ENCODE data around the gene KLHL29. TPM values are rescaled to one million over a fixed set of nuclear protein-coding genes. Genes with fewer than 3 reads are reported as not detected.

Gene KLHL29
- total RNA-seq, 4 donors from 2014 or later: 4.8 to 17.0 (median 10.5) TPM

DNA sequence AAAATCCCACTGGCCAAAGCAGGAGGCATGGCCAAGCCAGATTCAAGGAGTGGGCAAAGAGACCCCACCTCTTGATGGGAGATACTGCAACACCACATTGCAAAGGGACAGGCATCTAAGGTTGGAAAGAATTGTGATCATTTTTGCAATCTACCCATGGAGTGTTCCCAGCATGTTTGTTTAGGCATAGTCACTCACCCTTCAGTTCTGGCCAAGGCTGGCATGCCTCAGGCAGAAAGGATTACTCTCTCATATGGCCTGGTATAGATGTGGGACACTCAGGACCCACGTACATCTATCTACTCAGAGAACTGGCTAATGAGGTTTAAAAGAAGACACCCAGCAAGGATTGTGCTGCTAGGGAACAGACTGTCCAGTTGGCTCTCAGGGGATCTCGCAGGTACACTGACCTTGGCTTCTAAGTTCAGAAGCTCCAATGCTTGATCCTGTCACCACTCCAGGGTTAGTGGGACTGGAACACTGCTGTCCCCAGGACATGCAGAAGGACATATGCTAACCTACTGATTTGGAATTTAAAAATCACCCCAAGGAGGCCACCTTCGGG lies 183.7 kb downstream of the KLHL29 start:
- no peaks in the 10 kb centered on the region for H3K9me3 ChIP-seq
- intact Hi-C loops (cut with DNase I; ENCODE audit: low total_unique reads): no loop called here
- no peak for DNase-seq
- no peak for TF ChIP-seq POLR2A (IDR thresholded peaks at IDR 0.05)
- TF ChIP-seq, protein P1, sequence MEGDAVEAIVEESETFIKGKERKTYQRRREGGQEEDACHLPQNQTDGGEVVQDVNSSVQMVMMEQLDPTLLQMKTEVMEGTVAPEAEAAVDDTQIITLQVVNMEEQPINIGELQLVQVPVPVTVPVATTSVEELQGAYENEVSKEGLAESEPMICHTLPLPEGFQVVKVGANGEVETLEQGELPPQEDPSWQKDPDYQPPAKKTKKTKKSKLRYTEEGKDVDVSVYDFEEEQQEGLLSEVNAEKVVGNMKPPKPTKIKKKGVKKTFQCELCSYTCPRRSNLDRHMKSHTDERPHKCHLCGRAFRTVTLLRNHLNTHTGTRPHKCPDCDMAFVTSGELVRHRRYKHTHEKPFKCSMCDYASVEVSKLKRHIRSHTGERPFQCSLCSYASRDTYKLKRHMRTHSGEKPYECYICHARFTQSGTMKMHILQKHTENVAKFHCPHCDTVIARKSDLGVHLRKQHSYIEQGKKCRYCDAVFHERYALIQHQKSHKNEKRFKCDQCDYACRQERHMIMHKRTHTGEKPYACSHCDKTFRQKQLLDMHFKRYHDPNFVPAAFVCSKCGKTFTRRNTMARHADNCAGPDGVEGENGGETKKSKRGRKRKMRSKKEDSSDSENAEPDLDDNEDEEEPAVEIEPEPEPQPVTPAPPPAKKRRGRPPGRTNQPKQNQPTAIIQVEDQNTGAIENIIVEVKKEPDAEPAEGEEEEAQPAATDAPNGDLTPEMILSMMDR (IDR thresholded peaks at IDR 0.05): no peak
- H3K27me3 ChIP-seq: no peaks in the 10 kb centered on the region
- no peak overlapping the region for H3K27ac ChIP-seq
- H3K4me1 ChIP-seq: peaks cover 0 to 8% of the 10 kb centered on the region in 2 donors
- H3K4me3 ChIP-seq: no peak overlapping the region
- H3K36me3 ChIP-seq: no peaks in the 10 kb centered on the region

DNA sequence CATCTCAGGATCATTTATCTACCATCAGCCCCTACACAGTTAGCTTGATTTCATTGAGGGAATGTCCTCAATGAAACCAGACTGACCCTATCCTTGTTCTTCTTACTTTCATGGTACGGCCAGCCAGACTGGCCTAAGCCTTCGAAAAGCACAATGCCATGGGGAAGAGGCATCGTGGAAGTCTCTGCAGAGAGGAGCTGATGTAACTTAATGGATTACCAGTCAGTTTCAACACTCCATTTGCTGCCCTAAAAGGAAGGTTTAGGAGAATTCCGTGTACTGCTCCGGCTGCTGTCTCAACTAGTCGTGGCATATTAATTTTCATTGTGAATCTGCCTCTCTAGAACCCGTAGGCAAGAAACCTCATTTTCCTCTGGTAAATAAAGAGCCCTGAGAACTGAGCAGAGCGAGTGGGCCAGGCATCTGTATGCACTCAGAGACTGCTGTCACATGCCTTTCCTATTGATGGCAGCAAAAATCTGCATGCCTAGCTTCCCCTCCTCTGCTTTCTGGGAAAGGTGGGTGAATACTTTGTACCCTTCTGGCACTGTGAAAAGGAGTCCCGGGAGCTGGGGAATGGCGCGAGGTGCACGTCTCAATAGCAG lies 184.9 kb downstream of the KLHL29 start:
- Histone ChIP-seq H3K27ac (no peak overlapping the region), H3K9me3 (no peaks in the 10 kb centered on the region), H3K4me3 (no peak overlapping the region), H3K36me3 (no peaks in the 10 kb centered on the region), H3K4me1 (no peaks in the 10 kb centered on the region), H3K27me3 (no peaks in the 10 kb centered on the region)
- intact Hi-C loops (cut with DNase I; ENCODE audit: low total_unique reads): no loop called here
- DNase-seq: no peak
- TF ChIP-seq POLR2A (IDR thresholded peaks at IDR 0.05): no peak
- TF ChIP-seq, protein P1 (IDR thresholded peaks at IDR 0.05): no peak

DNA sequence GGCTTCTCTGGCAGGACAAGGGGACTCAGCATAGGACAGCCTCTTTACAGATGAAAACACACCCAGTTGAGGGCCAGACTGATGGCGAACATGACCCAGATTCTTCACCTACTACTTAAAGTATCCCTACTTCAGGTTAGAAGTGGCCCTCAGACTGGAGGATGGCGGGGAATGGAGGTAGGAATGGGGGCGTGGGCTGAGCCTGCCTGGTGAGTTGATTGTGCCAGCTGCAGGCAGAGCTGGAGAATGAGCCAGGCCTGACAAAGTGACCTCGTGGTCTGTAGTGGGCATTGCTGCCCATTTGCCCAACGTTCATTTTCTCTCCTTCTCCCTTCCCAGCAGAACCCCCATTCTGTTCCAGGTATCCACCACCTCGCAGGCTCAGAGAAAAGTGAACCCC lies 186.1 kb downstream of the KLHL29 start:
- Histone ChIP-seq H3K4me3 (no peak overlapping the region), H3K9me3 (no peaks in the 10 kb centered on the region), H3K27me3 (no peaks in the 10 kb centered on the region), H3K4me1 (no peaks in the 10 kb centered on the region), H3K27ac (no peak overlapping the region), H3K36me3 (no peaks in the 10 kb centered on the region)
- DNase-seq: no peak
- TF ChIP-seq, protein P1 (IDR thresholded peaks at IDR 0.05): no peak
- TF ChIP-seq POLR2A (IDR thresholded peaks at IDR 0.05): no peak
- intact Hi-C loops (cut with DNase I; ENCODE audit: low total_unique reads): no loop called here

DNA sequence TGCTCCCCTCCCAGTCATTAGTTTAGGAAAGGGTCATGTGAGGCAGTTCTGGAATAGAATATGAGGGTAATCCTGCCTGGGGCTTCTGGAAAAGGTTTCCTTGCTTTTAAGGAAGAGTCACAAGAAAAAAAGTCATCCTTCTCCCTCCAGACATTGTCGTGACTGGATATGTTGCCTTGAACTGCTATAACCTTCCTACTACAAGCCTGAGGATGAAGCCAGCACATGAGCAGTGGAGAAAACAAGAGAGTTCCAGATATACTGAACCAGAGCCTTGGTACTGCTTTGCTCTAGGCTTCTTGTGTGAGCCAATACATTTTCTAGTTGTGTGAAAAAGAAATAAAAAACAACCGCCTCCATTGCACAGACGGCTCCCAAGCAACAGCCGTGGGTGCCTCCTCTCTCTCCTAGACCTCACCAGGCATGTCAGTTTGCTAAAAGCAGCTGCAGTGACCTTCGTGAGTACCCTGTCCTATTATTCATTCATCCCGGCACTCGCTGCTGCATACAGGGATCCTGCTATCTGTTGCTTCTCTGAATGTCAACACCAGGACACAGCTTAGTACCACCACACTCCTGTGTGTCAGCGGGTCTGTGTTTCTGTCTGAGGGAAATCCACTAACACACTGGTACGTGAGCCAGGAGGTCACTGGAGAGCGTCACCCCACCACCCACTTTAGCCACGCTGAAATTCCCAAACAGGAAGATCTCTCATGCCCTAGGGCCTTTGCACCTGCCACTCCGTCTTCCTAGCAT lies 186.7 kb downstream of the KLHL29 start:
- no peak for DNase-seq
- TF ChIP-seq, protein P1 (IDR thresholded peaks at IDR 0.05): no peak
- no peak for TF ChIP-seq POLR2A (IDR thresholded peaks at IDR 0.05)
- H3K27me3 ChIP-seq: no peaks in the 10 kb centered on the region
- H3K27ac ChIP-seq: no peak overlapping the region
- no peaks in the 10 kb centered on the region for H3K9me3 ChIP-seq
- no peaks in the 10 kb centered on the region for H3K4me1 ChIP-seq
- intact Hi-C loops (cut with DNase I; ENCODE audit: low total_unique reads): no loop called here
- H3K36me3 ChIP-seq: no peaks in the 10 kb centered on the region
- no peak overlapping the region for H3K4me3 ChIP-seq
